ENCODE results near the gene GPBP1.

The GPBP1 gene

DNA sequence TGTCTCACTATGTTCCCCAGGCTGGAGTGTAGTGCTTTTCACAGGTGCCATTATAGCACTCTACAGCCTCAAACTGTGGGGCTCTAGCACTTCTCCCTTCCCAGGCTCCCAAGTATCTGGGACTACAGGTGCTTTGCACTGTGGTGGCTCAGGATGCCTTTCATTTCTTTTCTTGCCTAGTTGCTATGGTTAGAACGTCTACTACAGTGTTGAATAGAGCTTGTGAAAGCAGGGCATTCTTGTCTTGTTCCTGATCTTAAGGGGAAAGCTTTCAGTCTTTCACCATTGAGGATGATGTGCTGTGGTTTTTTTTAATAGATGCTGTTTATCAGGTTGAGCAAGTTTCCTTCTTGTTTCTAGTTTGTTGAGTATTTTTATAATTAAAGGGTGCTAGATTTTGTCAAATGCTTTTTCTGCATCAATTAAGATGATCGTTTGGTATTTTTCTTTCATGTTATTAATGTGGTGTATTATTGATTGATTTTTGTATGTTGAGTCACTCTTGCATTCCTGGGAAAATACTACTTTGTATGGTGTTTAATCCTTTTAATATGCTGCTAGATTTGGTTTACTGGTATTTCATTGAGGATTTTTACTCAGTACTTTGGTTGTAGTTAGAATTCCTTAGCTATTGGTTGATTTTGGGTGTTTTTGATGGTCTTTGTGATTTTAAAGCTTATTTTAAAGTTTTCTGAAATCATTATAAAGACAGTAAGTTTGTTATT, 35.6 kb downstream of the GPBP1 start:
- no peak for DNase-seq (ENCODE audit: low spot score)

- DNase-seq (ENCODE audit: low spot score): no peak
These were observed 36.8 kb downstream of the GPBP1 start for GRCh38 chr5:57210633-57211032.

- DNase-seq (ENCODE audit: low spot score): no peak
These were observed 37.2 kb downstream of the GPBP1 start for GRCh38 chr5:57211039-57211438.

GRCh38 chr5:57215629-57216195, 41.9 kb downstream of the GPBP1 start:
- DNase-seq (ENCODE audit: low spot score): no peak

DNA sequence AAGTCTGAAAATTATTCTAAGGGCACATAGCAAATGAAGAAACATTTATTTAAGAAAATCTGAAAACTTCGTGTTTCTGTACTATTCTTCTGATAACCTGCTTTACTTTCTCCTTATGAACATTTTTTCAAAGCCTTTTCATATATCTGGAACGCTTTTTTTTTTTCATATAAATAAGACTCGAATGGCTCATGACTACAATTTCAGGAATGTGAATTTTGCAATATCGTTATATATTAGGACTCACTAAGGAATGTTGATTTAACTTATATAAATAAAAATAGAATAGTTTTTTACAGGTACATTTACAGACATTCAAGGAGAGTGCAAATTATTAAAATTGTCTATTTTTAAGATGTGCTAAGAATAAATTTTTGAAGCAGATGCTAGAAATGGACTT, 42.9 kb downstream of the GPBP1 start:
- no peak for DNase-seq (ENCODE audit: low spot score)

GRCh38 chr5:57219386-57219785, 45.5 kb downstream of the GPBP1 start:
- no peak for DNase-seq (ENCODE audit: low spot score)

DNA sequence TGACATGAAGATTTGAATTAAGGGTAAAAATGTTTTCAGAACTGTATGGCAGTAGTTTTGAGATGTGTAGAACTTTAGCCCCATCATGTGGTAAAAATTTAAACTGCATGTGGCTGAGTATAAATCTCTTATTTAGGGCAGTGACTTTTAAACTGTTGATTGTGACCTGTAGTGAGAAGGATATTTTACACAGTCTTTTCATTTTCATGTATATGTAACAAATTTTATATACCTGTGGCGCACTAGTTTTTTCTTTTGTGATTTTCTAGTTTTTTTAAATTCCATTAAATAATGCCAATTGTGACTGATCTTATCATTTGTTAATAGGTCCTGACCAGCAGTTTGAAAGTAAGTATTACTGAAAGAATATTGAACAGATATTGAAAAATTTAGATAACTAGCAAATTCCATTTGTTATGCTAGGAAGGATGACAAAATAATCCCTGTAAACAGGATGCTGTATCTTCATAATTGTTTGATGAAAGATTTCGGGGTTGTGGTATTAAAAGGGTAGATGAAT, 47.2 kb downstream of the GPBP1 start:
- no peak for DNase-seq (ENCODE audit: low spot score)

GRCh38 chr5:57225553-57225952, 51.7 kb downstream of the GPBP1 start:
- DNase-seq (ENCODE audit: low spot score): no peak

DNA sequence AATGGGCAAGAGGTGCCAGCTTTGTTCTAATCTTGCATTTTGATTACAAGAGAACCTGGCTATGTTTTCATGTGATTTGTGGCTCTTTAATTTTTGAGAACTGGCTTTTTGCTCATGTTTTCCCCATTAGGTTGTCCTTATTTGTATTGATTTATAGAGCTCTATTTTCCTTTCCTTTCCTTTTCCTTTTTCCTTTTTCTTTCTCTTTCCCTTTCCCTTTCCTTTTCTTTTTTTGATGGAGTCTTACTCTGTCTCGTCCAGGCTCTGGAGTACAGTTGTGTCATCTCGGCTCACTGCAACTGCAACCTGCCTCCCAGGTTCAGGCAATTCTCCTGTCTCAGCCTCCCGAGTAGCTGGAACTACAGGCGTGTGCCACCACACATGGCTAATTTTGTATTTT, 55.5 kb downstream of the GPBP1 start:
- no peak for DNase-seq (ENCODE audit: low spot score)

DNA sequence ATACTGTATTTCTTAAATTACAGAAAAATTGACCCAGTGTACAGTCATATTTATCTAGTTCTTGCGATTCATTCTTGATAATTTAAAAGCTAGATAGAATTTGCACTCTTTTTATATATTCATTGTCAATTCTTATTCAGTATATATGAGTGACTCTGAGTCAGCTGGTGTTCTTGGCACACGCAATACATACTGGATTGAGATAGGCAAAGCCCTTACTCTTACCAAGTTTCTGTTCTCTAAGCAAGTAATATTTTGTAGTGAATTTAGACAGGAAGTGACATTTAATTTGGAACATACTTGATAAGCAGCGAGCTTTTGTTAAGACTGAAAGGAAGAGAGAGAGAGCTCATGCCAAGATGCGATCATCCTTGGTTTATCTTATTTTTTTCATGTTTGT, 57.7 kb downstream of the GPBP1 start:
- DNase-seq (ENCODE audit: low spot score): no peak

- no peak for DNase-seq (ENCODE audit: low spot score)
These were observed 58.6 kb downstream of the GPBP1 start for GRCh38 chr5:57232293-57233033.

- no peak for DNase-seq (ENCODE audit: low spot score)
These were observed 69.7 kb downstream of the GPBP1 start for GRCh38 chr5:57243286-57244137.

DNA sequence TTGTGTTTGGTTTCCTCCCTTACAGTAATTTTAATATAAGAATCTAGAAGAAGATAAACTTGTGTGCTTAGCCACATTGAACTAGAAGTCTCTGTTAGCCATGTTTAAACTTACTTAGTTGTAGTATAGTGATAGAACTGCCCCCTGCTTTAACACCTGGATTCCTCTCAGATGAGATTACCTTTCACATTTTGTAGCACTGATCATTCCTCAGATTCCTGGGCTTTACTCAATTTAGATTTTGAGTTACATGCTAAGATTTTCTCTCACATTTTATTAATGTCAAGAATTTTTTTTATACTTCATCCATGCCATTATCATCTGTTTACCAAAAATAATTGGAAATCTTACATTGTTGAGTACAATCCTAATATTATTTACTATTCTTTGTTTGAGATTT, 70.5 kb downstream of the GPBP1 start:
- no peak for DNase-seq (ENCODE audit: low spot score)

GRCh38 chr5:57246426-57246825, 72.6 kb downstream of the GPBP1 start:
- no peak for DNase-seq (ENCODE audit: low spot score)

DNA sequence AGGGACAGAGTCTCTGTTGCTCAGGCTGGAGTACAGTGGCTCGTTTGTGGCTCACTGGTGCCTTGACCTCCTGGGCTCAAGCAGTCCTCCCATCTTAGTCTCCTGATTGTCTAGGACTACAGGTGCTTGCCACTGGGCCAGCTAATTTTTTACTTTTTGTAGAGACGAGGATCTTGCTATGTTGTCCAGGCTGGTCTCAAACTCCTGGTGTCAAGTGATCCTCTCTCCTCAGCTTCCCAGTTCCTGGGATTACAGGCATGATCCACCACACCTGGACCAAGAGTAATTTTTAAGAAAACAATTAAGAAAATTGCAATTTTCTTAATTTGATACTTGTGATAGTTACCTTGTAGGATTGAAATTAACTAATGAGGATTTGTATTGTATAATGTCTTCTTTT, 73.9 kb downstream of the GPBP1 start:
- no peak for DNase-seq (ENCODE audit: low spot score)

DNA sequence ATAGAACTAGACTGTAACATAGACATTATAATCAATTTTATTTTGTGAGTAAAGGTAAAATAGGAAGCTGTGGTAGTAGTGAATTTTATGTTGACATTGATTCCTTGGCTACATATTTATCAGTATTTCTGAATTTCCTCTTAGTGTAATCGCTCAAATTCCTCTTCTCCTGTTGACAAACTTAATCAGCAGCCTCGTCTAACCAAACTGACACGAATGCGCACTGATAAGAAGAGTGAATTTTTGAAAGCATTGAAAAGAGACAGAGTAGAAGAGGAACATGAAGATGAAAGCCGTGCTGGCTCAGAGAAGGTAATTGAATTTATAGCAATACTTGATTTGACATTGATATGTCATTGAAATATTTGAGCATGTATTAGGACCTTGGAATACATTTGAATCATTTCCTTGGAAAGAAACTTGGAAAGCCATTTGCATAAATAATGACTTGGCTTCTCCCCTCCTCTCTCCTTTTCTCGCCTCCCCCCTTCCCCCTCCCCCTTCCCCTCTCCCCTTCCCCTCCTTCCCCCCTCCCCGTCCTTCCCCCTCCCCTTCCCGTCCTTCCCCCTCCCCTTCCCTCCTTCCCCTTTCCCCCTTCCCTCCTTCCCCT, 75.5 kb downstream of the GPBP1 start:
- no peak for DNase-seq (ENCODE audit: low spot score)

- no peak for DNase-seq (ENCODE audit: low spot score)
These were observed 84.2 kb downstream of the GPBP1 start for GRCh38 chr5:57258052-57258451.

- no peak for DNase-seq (ENCODE audit: low spot score)
These were observed 85.1 kb downstream of the GPBP1 start for GRCh38 chr5:57258943-57259342.

GRCh38 chr5:57259704-57260103, 85.8 kb downstream of the GPBP1 start:
- DNase-seq (ENCODE audit: low spot score): no peak

GRCh38 chr5:57262541-57262940, 88.7 kb downstream of the GPBP1 start:
- no peak for DNase-seq (ENCODE audit: low spot score)

- DNase-seq (ENCODE audit: low spot score): no peak
These were observed 93.9 kb downstream of the GPBP1 start for GRCh38 chr5:57267805-57268204.

- no peak for DNase-seq (ENCODE audit: low spot score)
These were observed 102.5 kb downstream of the GPBP1 start for GRCh38 chr5:57276353-57276752.
